Testis (tissue), 3 donors: Measurements from ENCODE around the gene GPATCH1. TPM values are rescaled to one million over a fixed set of nuclear protein-coding genes. Genes with fewer than 3 reads are reported as not detected.

ENCODE experiments used
- DNase-seq: peaks from one replicate; pipeline ENCODE4 v3.0.0-alpha.2; 2019
- H3K27ac ChIP-seq, 2 donors: fragments of 200-600 bp; sonication (generic); one replicate each; pipeline ENCODE4 v1.5.1; 2019
- H3K27me3 ChIP-seq: fragments of 200-600 bp; sonication (generic); one replicate; pipeline ENCODE4 v1.5.1; 2019
- H3K36me3 ChIP-seq: fragments of 200-600 bp; sonication (generic); one replicate; pipeline ENCODE4 v1.5.1; 2017; ENCODE audit warnings: low read depth; ENCODE audit errors: missing control alignments
- H3K4me1 ChIP-seq: fragments of 200-600 bp; sonication (generic); one replicate; pipeline ENCODE4 v1.5.1; 2019
- H3K4me3 ChIP-seq, 2 donors: fragments of 200-600 bp; sonication (generic); one replicate each; pipeline ENCODE4 v1.5.1; 2017 to 2019
- H3K9me3 ChIP-seq: fragments of 200-600 bp; sonication (generic); one replicate; pipeline ENCODE4 v1.5.1; 2017
- CTCF ChIP-seq, 3 experiments: fragments of 450-650 bp in 2 of 3; fragments of 200-600 bp in 1 of 3; sonication (generic) in 1 of 3; IDR thresholded peaks; one replicate each; pipeline ENCODE4 v1.5.1; 2016 to 2019; ENCODE audit warnings: antibody characterized with exemption in 3 of 3, mild to moderate bottlenecking in 2 of 3, moderate library complexity in 1 of 3
- POLR2A ChIP-seq: fragments of 450-650 bp; IDR thresholded peaks from one replicate; pipeline ENCODE4 v1.6.1; 2017; ENCODE audit warnings: antibody characterized with exemption, mild to moderate bottlenecking, moderate library complexity
- WGBS, 2 donors: methylation state at CpG; one replicate each; pipeline ENCODE4 v1.1.5; 2018; 5-methylcytosine and 5-hydroxymethylcytosine counted together
- intact Hi-C: fragments of 100-400 bp; cut with DNase I; formaldehyde crosslinking; loops from one replicate; pipeline ENCODE4 v1.15.1; 2023; ENCODE audit warnings: low total_unique reads
- polyA plus RNA-seq: library from polyadenylated mRNA; stranded (reverse); fragments of 350-450 nt; fragmentation: Illumina TruSeq; extraction: RNeasy Lipid Tissue Mini Kit (QIAGEN cat#74804); gene quantifications from one replicate; pipeline ENCODE4 v1.2.3, GENCODE V29; 2014; ENCODE audit warnings: low read depth, low replicate concordance; ENCODE audit not compliant: insufficient read depth
- total RNA-seq, 2 donors: library from RNA; depleted of rRNA; stranded (reverse); fragments of >200 nt; gene quantifications; one replicate each; pipeline ENCODE4 v1.2.3, GENCODE V29; 2016

The GPATCH1 gene
- total and polyA plus RNA-seq, 3 donors from 2014 or later = 12.0 to 14.2 (median 13.1) TPM

GRCh38 chr19:33075519-33075918 is 5.5 kb upstream of the GPATCH1 start:
- no peaks in the 10 kb centered on the region for H3K4me1 ChIP-seq
- H3K27ac ChIP-seq = no peak overlapping the region
- intact Hi-C loops = no loop called here
- H3K4me3 ChIP-seq = no peak overlapping the region
- no peaks in the 10 kb centered on the region for H3K9me3 ChIP-seq
- no peaks in the 10 kb centered on the region for H3K36me3 ChIP-seq
- 76 to 92% methylated on average over 2 of the region's 2 CpGs for WGBS, 2 donors
- TF ChIP-seq CTCF (IDR thresholded peaks at IDR 0.05) (no peak), POLR2A (no peak)
- H3K27me3 ChIP-seq = no peaks in the 10 kb centered on the region
- DNase-seq = no peak

DNA sequence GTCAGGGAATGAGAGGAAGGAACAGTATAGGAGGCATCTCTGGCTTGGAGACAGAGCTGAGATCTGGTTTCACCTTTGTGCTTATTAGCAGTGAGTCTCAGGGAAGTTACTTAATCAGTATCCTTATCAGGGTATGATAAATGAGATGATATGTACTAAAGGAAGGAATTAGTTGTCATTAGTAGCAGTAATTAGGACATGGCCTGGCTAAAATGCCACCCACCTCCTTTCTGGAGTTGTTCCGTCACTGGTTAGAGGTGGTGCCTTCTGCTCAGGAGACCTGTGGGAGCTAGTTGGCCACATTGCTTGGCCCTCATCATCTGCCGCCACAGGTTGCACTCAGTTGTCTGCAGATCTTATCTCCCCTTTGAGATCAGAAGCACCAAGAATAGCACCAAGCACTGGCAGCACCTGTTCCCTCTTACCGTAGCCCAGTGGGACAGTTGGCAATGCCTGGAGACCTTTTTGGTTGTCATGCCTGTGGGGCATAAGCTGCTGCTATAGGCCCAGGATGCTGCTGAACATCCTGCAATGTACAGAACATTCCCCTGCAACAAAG is 4.7 kb downstream of the GPATCH1 start:
- intact Hi-C loops = no loop called here
- 93 to 100% methylated on average over 1 to 3 of the region's 3 CpGs for WGBS, 2 donors

DNA sequence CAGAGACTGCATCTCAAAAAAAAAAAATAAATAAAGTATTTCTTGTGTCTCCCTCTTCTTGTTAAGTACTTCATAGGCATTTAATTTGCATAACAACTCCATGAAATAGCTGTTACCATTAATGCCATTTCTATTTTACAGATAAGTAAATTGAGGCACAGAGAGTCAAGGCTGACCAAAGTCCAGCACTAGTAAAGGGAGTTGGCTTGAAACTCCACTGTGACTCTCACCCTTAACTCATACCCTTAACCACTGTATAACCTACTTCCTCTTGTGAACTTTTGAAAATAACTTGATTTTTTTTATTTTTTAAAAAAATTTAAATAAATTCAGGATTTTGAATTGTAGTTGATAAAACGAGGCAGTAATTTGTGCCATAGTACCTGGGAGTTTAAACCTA is 6.0 kb downstream of the GPATCH1 start:
- intact Hi-C loops = no loop called here
- 86 to 89% methylated on average over 1 of the region's 1 CpG for WGBS, 2 donors
- Histone ChIP-seq H3K27ac (no peak overlapping the region), H3K27me3 (no peaks in the 10 kb centered on the region), H3K4me3 (no peak overlapping the region), H3K36me3 (no peaks in the 10 kb centered on the region), H3K4me1 (no peaks in the 10 kb centered on the region), H3K9me3 (no peaks in the 10 kb centered on the region)
- TF ChIP-seq POLR2A = no peak
- no peak for TF ChIP-seq CTCF (IDR thresholded peaks at IDR 0.05)
- DNase-seq = no peak

More for the DNA sequence above, 4.7 kb downstream of the GPATCH1 start:
- Histone ChIP-seq H3K27ac (no peak overlapping the region), H3K27me3 (no peaks in the 10 kb centered on the region), H3K4me3 (no peak overlapping the region), H3K36me3 (no peaks in the 10 kb centered on the region), H3K4me1 (peaks cover 3% of the 10 kb centered on the region), H3K9me3 (no peaks in the 10 kb centered on the region)
- no peak for DNase-seq
- TF ChIP-seq POLR2A (no peak), CTCF (IDR thresholded peaks at IDR 0.05) (no peak)

- TF ChIP-seq CTCF (IDR thresholded peaks at IDR 0.05) = no peak
- TF ChIP-seq POLR2A = no peak
- no peaks in the 10 kb centered on the region for H3K27me3 ChIP-seq
- intact Hi-C loops = no loop called here
- H3K4me3 ChIP-seq = no peak overlapping the region
- H3K27ac ChIP-seq = no peak overlapping the region
- no peak for DNase-seq
- H3K9me3 ChIP-seq = no peaks in the 10 kb centered on the region
- no peaks in the 10 kb centered on the region for H3K4me1 ChIP-seq
- 90 to 94% methylated on average over 3 of the region's 3 CpGs for WGBS, 2 donors
- H3K36me3 ChIP-seq = no peaks in the 10 kb centered on the region
These were observed 8.0 kb downstream of the GPATCH1 start for GRCh38 chr19:33089010-33089409.

GRCh38 chr19:33090179-33090578 is 9.2 kb downstream of the GPATCH1 start:
- TF ChIP-seq CTCF (IDR thresholded peaks at IDR 0.05) = no peak
- no peak for TF ChIP-seq POLR2A
- Histone ChIP-seq H3K4me1 (no peaks in the 10 kb centered on the region), H3K4me3 (no peak overlapping the region), H3K27ac (no peak overlapping the region), H3K27me3 (no peaks in the 10 kb centered on the region), H3K9me3 (no peaks in the 10 kb centered on the region), H3K36me3 (no peaks in the 10 kb centered on the region)
- intact Hi-C loops = no loop called here
- no peak for DNase-seq
- 88 to 95% methylated on average over 3 of the region's 3 CpGs for WGBS, 2 donors
